HepG2 (cell line): ENCODE results near the gene ADIPOR2. TPM values are rescaled to one million over a fixed set of nuclear protein-coding genes. Genes with fewer than 3 reads are reported as not detected.

Source experiments
- ESRRA ChIP-seq: sonication (generic); formaldehyde crosslinking; IDR thresholded peaks from 2 replicates; pipeline ENCODE4 v1.5.1; 2020; ENCODE audit warnings: mild to moderate bottlenecking, low read depth, missing genetic modification reagents
- HES4 ChIP-seq: sonication (generic); formaldehyde crosslinking; IDR thresholded peaks from 2 replicates; pipeline ENCODE4 v1.9.0; 2021; ENCODE audit warnings: mild to moderate bottlenecking, missing genetic modification reagents, borderline replicate concordance
- KDM3A ChIP-seq: IDR thresholded peaks from 2 replicates; pipeline ENCODE4 v1.6.1; 2018; ENCODE audit warnings: low read depth, missing compliant biosample characterization
- KLF6 ChIP-seq: IDR thresholded peaks from 2 replicates; pipeline ENCODE4 v1.8.0; 2016; ENCODE audit warnings: missing biosample characterization, missing genetic modification reagents
- MIXL1 ChIP-seq: IDR thresholded peaks from 2 replicates; pipeline ENCODE4 v1.6.1; 2016
- REL ChIP-seq: sonication (generic); formaldehyde crosslinking; conservative IDR thresholded peaks from 2 replicates; pipeline ENCODE4 v1.8.0; 2022; ENCODE audit warnings: mild to moderate bottlenecking, missing genetic modification reagents, moderate library complexity
- ZFY ChIP-seq: sonication (generic); formaldehyde crosslinking; IDR thresholded peaks from 2 replicates; pipeline ENCODE4 v1.4.0; 2020; ENCODE audit warnings: missing genetic modification reagents
- ZNF274 ChIP-seq: sonication (generic); formaldehyde crosslinking; IDR thresholded peaks from 2 replicates; pipeline ENCODE4 v1.5.1; 2020; ENCODE audit warnings: mild to moderate bottlenecking, missing genetic modification reagents
- ZNF337 ChIP-seq: sonication (generic); formaldehyde crosslinking; IDR thresholded peaks from 2 replicates; pipeline ENCODE4 v1.5.1; 2020; ENCODE audit warnings: missing genetic modification reagents, low read depth, mild to moderate bottlenecking, borderline replicate concordance
- ZNF839 ChIP-seq: sonication (generic); formaldehyde crosslinking; IDR thresholded peaks from 2 replicates; pipeline ENCODE4 v1.4.0; 2020; ENCODE audit warnings: missing genetic modification reagents, mild to moderate bottlenecking, borderline replicate concordance
- polyA plus RNA-seq, 8 experiments: library from polyadenylated mRNA; depleted of rRNA in 3 of 8; stranded (reverse) in 7 of 8; unstranded in 1 of 8; fragments of >200 nt; fragmentation: Illumina TruSeq in 4 of 8; extraction: Trizol in 4 of 8; gene quantifications; 2 replicates each; pipeline versions ENCODE4 v1.2.1 to v1.2.3, GENCODE V29; 2011 to 2016; ENCODE audit warnings: low read depth in 4 of 8, missing spikeins in 1 of 8, mixed read lengths in 1 of 8; ENCODE audit not compliant: insufficient read depth in 1 of 8
- total RNA-seq, 5 experiments: library from RNA; depleted of rRNA; stranded (reverse); fragments of >200 nt; fragmentation: Illumina TruSeq; extraction: Trizol; gene quantifications; 2 replicates each; pipeline ENCODE4 v1.2.3, GENCODE V29; 2016; ENCODE audit warnings: low read depth in 1 of 5
- TF ChIP-seq, protein P1 (sequence below): fragments of 450-650 bp; IDR thresholded peaks from 2 replicates; pipeline ENCODE4 v1.6.1; 2017; ENCODE audit warnings: mild to moderate bottlenecking
- TF ChIP-seq, protein P2 (sequence below), 2 experiments: fragments of 450-650 bp in 1 of 2; sonication (generic) in 1 of 2; formaldehyde crosslinking in 1 of 2; IDR thresholded peaks; 2 replicates each; pipeline versions ENCODE4 v1.6.1 to v1.8.0; 2016 to 2022; ENCODE audit warnings: antibody characterized with exemption in 1 of 2, mild to moderate bottlenecking in 1 of 2, missing genetic modification reagents in 1 of 2

The ADIPOR2 gene
- total and polyA plus RNA-seq, 2 of the 13 experiments (the other 11 are each of a cell fraction or from before 2014, with no cell fraction given): 35.2 to 52.2 TPM

- TF ChIP-seq, protein P1, sequence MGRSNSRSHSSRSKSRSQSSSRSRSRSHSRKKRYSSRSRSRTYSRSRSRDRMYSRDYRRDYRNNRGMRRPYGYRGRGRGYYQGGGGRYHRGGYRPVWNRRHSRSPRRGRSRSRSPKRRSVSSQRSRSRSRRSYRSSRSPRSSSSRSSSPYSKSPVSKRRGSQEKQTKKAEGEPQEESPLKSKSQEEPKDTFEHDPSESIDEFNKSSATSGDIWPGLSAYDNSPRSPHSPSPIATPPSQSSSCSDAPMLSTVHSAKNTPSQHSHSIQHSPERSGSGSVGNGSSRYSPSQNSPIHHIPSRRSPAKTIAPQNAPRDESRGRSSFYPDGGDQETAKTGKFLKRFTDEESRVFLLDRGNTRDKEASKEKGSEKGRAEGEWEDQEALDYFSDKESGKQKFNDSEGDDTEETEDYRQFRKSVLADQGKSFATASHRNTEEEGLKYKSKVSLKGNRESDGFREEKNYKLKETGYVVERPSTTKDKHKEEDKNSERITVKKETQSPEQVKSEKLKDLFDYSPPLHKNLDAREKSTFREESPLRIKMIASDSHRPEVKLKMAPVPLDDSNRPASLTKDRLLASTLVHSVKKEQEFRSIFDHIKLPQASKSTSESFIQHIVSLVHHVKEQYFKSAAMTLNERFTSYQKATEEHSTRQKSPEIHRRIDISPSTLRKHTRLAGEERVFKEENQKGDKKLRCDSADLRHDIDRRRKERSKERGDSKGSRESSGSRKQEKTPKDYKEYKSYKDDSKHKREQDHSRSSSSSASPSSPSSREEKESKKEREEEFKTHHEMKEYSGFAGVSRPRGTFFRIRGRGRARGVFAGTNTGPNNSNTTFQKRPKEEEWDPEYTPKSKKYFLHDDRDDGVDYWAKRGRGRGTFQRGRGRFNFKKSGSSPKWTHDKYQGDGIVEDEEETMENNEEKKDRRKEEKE: no peak
- TF ChIP-seq HES4 (CRISPR knock-in tag): no peak
- no peak for TF ChIP-seq ESRRA (CRISPR knock-in tag)
- no peak for TF ChIP-seq ZNF337
- TF ChIP-seq, protein P2, sequence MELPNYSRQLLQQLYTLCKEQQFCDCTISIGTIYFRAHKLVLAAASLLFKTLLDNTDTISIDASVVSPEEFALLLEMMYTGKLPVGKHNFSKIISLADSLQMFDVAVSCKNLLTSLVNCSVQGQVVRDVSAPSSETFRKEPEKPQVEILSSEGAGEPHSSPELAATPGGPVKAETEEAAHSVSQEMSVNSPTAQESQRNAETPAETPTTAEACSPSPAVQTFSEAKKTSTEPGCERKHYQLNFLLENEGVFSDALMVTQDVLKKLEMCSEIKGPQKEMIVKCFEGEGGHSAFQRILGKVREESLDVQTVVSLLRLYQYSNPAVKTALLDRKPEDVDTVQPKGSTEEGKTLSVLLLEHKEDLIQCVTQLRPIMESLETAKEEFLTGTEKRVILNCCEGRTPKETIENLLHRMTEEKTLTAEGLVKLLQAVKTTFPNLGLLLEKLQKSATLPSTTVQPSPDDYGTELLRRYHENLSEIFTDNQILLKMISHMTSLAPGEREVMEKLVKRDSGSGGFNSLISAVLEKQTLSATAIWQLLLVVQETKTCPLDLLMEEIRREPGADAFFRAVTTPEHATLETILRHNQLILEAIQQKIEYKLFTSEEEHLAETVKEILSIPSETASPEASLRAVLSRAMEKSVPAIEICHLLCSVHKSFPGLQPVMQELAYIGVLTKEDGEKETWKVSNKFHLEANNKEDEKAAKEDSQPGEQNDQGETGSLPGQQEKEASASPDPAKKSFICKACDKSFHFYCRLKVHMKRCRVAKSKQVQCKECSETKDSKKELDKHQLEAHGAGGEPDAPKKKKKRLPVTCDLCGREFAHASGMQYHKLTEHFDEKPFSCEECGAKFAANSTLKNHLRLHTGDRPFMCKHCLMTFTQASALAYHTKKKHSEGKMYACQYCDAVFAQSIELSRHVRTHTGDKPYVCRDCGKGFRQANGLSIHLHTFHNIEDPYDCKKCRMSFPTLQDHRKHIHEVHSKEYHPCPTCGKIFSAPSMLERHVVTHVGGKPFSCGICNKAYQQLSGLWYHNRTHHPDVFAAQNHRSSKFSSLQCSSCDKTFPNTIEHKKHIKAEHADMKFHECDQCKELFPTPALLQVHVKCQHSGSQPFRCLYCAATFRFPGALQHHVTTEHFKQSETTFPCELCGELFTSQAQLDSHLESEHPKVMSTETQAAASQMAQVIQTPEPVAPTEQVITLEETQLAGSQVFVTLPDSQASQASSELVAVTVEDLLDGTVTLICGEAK (IDR thresholded peaks at IDR 0.05): no peak
- TF ChIP-seq, protein P2 (CRISPR knock-in tag; IDR thresholded peaks at IDR 0.05): no peak
- no peak for TF ChIP-seq REL (CRISPR knock-in tag)
- TF ChIP-seq ZNF839 (CRISPR knock-in tag): no peak
- no peak for TF ChIP-seq KDM3A (CRISPR knock-in tag)
- TF ChIP-seq ZFY (CRISPR knock-in tag): no peak
- no peak for TF ChIP-seq MIXL1 (CRISPR knock-in tag)
- no peak for TF ChIP-seq KLF6 (CRISPR knock-in tag)
- TF ChIP-seq ZNF274 (CRISPR knock-in tag): no peak
Measured at GRCh38 chr12:1676043-1676442, 14.8 kb upstream of the ADIPOR2 start (continued).
